Mesothelial cell of epicardium (in vitro differentiated cells): ENCODE data around the gene PFKFB3. TPM values are rescaled to one million over a fixed set of nuclear protein-coding genes. Genes with fewer than 3 reads are reported as not detected.

ENCODE experiments used
- DNase-seq, 2 experiments: peaks; one replicate each; pipeline ENCODE4 v3.0.0; 2021; ENCODE audit warnings: low spot score in 2 of 2; ENCODE audit not compliant: unreplicated experiment in 2 of 2
- H3K27ac Mint-ChIP-seq: 2 replicates; pipeline ENCODE4 v1.8.0; 2021; ENCODE audit warnings: mixed read lengths
- H3K27me3 Mint-ChIP-seq: 2 replicates; pipeline ENCODE4 v1.8.0; 2021; ENCODE audit warnings: low read depth, mixed read lengths
- H3K36me3 Mint-ChIP-seq: 2 replicates; pipeline ENCODE4 v1.8.0; 2021; ENCODE audit warnings: mixed read lengths
- H3K4me1 Mint-ChIP-seq: 2 replicates; pipeline ENCODE4 v1.8.0; 2021; ENCODE audit warnings: mixed read lengths
- H3K4me3 Mint-ChIP-seq: 2 replicates; pipeline ENCODE4 v1.8.0; 2021; ENCODE audit warnings: mild to moderate bottlenecking, moderate library complexity, mixed read lengths
- H3K9me3 Mint-ChIP-seq: 2 replicates; pipeline ENCODE4 v1.8.0; 2021; ENCODE audit warnings: mixed read lengths
- CTCF ChIP-seq: fragments of 200-600 bp; sonication (generic); IDR thresholded peaks from one replicate; pipeline ENCODE4 v1.5.0; 2021; ENCODE audit warnings: antibody characterized with exemption; ENCODE audit not compliant: unreplicated experiment
- total RNA-seq: library from RNA; stranded (reverse); gene quantifications from 3 replicates; pipeline ENCODE4 v1.2.1, GENCODE V29; 2021

PFKFB3 gene
- total RNA-seq, 1 donor from 2014 or later, result 51.5 TPM

- Mint-ChIP-seq H3K36me3 (peaks cover 26% of the 10 kb centered on the region), H3K4me1 (peaks cover 6% of the 10 kb centered on the region), H3K27ac (peak overlapping the region; percentile 53), H3K27me3 (no peaks in the 10 kb centered on the region), H3K4me3 (no peak overlapping the region), H3K9me3 (no peaks in the 10 kb centered on the region)
- TF ChIP-seq CTCF, result no peak
- DNase-seq, result no peak
These were observed 9.2 kb downstream of the PFKFB3 start for GRCh38 chr10:6211671-6212635.

DNA sequence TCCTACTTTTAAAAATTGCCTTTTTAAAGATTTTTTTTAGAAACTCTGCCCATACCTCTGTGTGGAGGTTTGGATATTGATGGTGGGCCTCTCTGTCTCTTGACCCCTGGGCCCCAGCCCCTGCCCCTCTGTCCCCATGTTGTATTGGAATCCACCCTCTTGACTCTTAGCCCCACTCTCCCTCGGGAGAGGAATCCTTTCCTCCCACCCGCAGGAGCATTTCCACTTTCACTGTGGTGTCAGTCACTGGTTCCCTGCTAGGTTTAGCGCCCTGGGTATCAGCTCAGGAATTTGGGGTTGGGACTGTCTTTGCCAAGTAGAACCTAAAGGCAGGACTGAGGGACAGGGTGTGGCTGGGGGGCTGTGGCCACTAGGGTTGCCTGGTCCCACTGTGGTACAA is 10.1 kb downstream of the PFKFB3 start:
- H3K4me1 Mint-ChIP-seq, result peaks cover 6% of the 10 kb centered on the region
- H3K9me3 Mint-ChIP-seq, result no peaks in the 10 kb centered on the region
- H3K27ac Mint-ChIP-seq, result no peak overlapping the region
- no peaks in the 10 kb centered on the region for H3K27me3 Mint-ChIP-seq
- no peak overlapping the region for H3K4me3 Mint-ChIP-seq
- DNase-seq, result no peak
- H3K36me3 Mint-ChIP-seq, result peaks cover 29% of the 10 kb centered on the region
- no peak for TF ChIP-seq CTCF

DNA sequence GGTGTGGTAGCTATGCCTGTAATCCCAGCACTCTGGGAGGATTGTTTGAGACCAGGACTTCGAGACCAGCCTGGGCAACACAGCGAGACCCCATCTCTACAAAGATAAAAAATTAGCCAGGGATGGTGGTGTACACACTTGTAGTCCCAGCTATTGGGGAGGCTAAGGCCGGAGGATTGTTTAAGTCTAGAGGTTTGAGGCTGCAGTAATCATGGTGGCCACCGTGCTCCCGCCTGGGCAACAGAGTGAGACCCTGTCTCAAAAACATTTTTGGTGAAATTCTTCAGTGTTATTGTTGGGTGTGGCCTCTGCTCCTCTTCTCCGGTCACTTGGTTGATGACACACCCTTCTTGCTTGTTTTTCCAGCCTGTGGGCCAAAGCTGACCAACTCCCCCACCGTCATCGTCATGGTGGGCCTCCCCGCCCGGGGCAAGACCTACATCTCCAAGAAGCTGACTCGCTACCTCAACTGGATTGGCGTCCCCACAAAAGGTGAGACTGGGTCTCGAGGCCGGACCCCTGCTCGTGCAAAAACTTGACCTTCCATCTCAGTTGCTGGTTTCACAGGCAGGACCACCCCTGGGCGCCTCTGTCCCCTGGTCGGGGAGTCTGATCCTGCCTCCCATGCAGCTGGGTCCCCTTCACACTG is 10.6 kb downstream of the PFKFB3 start:
- no peak for DNase-seq
- peaks cover 6% of the 10 kb centered on the region for H3K4me1 Mint-ChIP-seq
- H3K36me3 Mint-ChIP-seq, result peaks cover 31% of the 10 kb centered on the region
- no peak for TF ChIP-seq CTCF
- no peaks in the 10 kb centered on the region for H3K9me3 Mint-ChIP-seq
- no peak overlapping the region for H3K4me3 Mint-ChIP-seq
- no peak overlapping the region for H3K27ac Mint-ChIP-seq
- H3K27me3 Mint-ChIP-seq, result no peaks in the 10 kb centered on the region

DNA sequence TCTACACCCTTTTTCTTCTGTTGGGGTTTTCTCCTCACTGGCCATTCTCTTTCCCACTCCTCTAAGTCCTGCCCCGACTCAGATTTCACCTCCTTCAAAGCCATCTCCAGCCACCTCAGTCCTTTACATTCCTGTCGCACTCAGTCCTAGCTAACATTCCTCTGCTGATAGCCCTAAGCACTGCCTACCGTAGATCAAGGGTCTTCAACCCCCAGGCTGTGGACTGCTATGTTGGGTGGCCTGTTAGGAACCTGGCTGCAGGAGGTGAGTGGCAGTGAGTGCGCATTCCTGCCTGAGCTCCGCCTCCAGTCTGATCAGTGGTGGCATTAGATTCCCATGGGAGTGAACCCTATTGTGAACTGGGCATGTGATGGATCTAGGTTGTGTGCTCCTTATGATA is 11.2 kb downstream of the PFKFB3 start:
- peaks cover 6% of the 10 kb centered on the region for H3K4me1 Mint-ChIP-seq
- no peak overlapping the region for H3K4me3 Mint-ChIP-seq
- peaks cover 35% of the 10 kb centered on the region for H3K36me3 Mint-ChIP-seq
- no peaks in the 10 kb centered on the region for H3K27me3 Mint-ChIP-seq
- no peaks in the 10 kb centered on the region for H3K9me3 Mint-ChIP-seq
- H3K27ac Mint-ChIP-seq, result no peak overlapping the region
- no peak for TF ChIP-seq CTCF
- DNase-seq, result no peak

DNA sequence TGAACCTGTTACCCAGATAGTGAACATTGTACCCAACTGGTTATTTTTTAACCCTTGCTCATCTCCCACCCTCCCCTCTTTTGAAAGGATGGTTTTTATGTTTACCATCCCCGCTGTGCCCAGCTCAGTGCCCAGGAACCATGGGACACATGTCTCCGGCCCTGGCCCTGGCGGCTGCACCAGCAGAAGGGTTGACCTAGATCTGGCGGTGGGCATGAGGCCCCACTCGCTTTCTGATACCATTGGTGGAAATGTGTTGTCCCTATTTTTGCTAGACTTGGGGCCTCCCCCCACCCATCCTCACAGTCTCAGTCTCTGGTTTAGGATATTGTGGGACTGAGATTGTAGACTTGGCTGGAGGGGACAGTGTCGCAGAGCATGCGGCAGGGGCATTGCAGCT is 11.9 kb downstream of the PFKFB3 start:
- no peak overlapping the region for H3K4me3 Mint-ChIP-seq
- H3K27ac Mint-ChIP-seq, result no peak overlapping the region
- H3K9me3 Mint-ChIP-seq, result no peaks in the 10 kb centered on the region
- H3K27me3 Mint-ChIP-seq, result no peaks in the 10 kb centered on the region
- no peak for DNase-seq
- H3K4me1 Mint-ChIP-seq, result peaks cover 6% of the 10 kb centered on the region
- peaks cover 38% of the 10 kb centered on the region for H3K36me3 Mint-ChIP-seq
- TF ChIP-seq CTCF, result no peak
